UCSD-AML1 (cell line): Measurements from ENCODE around the gene CEBPZ.
A peak's percentile ranks its signal among the peaks of the same experiment; 100 is the strongest.

ENCODE experiments used
- DNase-seq: peaks from one replicate; lab custom pipeline; 2025; ENCODE audit not compliant: unreplicated experiment; lab: John Stamatoyannopoulos, UW

The CEBPZ gene

GRCh38 chr2:37181726-37182684 lies 49.4 kb downstream of the CEBPZ start:
- no peak for DNase-seq

DNA sequence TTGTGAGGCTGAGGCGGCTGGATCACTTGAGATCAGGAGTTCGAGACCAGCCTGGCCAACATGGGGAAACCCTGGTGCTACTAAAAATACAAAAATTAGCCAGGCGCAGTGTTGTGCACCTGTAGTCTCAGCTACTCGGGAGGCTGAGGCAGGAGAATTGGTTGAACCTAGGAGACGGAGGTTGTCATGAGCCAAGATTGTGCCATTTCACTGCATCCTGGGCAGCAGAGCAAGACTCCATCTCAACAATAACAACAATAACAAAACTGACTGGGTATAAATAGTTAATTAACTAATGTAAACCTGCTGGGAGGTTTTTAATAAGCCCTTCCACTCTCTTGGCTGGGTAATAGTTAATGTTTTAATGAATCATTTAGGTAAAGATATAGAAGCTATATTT lies 50.8 kb downstream of the CEBPZ start:
- DNase-seq, result no peak

DNA sequence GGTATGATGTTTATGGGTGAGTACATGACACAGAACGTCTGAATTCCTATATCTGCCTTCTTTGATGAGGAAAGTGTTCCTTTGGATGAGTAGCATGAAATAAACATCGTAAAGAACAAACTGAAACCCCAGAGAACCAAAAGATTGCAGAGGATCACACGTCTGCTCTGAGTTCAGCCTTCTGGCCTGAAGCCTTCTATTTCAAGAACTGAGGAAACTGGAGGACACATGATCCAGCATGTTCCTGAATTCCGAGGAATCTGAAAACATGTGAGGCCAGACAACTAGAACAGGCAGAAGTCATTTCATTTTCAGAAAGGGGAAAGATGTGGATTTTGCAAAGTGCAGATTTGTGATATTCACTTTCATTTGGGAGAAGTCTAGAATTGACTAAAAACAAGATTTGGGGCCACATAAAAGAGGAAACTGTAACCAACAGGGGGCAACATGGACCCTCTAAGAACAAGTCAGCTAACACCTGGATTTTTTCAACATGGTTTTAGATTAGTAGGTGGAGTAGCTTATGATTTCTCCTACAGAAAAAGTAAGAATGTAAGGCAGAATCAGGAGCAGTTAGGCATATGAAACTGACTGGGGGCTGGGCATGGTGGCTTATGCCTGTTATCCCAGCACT lies 51.3 kb downstream of the CEBPZ start:
- no peak for DNase-seq

GRCh38 chr2:37173741-37174140 lies 57.7 kb downstream of the CEBPZ start:
- DNase-seq, result no peak

GRCh38 chr2:37171624-37171950 lies 59.8 kb downstream of the CEBPZ start:
- no peak for DNase-seq

DNA sequence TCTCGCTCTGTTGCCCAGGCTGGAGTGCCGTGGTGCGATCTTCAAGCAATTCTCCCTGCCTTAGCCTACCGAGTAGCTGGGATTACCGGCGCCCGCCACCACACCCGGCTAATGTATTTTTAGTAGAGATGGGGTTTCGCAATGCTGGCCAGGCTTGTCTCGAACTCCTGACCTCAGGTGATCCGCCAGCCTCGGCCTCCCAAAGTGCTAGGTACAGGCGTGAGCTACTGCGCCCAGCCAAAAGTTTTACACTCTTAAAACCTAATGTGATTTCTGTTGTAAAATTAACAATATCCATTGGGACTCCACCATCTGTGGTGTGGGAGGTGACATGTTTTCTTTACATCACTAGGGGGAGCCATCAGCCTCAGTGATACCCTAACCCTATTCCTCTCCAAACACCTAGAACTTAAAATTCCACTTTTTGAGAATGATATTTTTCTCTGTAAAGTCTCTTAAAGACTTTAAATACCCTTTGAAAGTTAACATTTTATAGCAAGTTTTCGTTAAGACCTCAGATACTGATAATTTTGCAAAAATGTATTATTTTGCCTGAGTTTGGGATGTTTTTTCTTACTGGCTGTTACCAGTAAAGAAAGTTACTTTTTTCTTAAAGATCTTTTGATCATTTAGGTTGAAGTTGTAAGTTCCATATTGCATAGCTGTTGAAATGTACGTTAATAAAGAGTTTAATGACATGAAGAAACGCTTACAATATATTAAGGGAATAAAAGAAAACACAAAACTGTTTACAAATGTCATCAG lies 63.0 kb downstream of the CEBPZ start:
- DNase-seq, result peak; percentile 12

- DNase-seq, result no peak
Observed at GRCh38 chr2:37167636-37168180, 63.7 kb downstream of the CEBPZ start.

- no peak for DNase-seq
Observed at GRCh38 chr2:37164757-37165156, 66.6 kb downstream of the CEBPZ start.

DNA sequence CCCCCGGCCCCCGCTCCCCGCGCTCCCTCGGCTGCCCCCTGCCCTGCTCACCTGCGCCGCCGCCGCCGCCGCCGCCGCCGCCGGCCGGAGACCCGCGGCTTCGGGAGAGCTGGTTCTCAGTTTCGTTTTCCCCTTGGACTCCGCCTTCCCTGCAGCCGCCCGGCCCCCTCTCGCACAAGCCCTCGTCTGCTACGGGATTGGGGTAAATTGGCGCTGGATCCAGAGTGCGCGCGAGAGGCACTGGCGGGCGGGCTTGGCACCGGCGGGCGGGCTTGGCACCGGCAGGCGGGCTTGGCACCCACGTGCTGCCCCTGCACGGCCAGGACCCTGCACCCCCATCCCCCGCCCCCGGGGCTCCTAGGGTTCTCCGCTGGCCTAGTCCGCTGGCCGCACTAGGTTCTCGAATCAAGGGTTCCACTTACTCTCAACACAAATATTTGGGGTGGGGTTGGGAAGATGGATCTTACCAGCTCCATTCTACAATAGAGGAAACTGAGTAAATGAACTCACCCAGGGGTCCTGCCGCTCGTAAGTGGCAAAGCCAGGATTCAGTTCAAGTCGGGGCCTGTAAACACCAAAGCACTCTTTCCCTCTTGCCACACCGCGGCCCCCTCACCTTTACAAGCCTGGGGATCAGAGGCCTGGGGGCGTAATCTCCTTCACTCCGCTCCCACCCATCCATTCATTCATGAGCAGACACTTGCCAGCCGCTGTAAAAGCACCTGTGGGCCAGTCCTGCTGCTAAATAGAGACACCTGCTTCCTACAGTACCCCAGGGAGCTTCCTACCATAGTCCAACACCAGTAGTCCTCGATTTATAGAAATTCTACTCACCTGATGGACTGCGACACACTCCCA lies 74.3 kb downstream of the CEBPZ start, which contains the start of gene EIF2AK2:
Gene EIF2AK2 (minus strand): TSS at position 124 of the 858 bp plus-strand sequence. CDS start 9,174 bp downstream, outside the sequence.
- peak; percentile 85 for DNase-seq

GRCh38 chr2:37156071-37156856 lies 75.1 kb downstream of the CEBPZ start:
- DNase-seq, result peak; percentile 62

DNA sequence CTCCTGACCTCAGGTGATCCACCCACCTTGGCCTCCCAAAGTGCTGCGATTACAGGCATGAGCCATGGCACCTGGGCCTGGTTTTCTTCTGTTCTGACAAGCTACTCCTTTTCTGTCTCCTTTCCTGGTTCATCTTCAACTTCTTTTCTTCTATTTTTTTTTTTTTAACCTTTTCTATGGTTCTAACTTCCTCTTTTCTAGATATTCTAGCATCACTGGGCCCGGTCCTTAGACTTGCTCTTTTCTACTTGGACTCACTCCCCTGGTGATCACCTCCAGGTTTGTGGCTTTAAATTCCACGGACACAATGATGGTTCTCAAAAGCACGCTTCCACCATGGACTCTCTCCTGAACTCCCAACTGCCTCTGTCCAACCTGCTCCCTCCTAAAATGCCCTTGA lies 76.6 kb downstream of the CEBPZ start:
- DNase-seq, result no peak

- no peak for DNase-seq
Observed at GRCh38 chr2:37153224-37153623, 78.2 kb downstream of the CEBPZ start.
